HG02610 (cell line): ENCODE measurements around the gene GOLGA8J.
"Not testable (repeated sequence)": the region's sequence is repeated elsewhere in the genome, so short reads cannot be mapped to it uniquely, and the experiment has no call there.

ENCODE experiments used
- ATAC-seq: cut with Tn5 transposase; IDR thresholded peaks from one replicate; pipeline ENCODE4 v1.9.1; 2021; ENCODE audit warnings: mild to moderate bottlenecking, moderate library complexity; ENCODE audit not compliant: unreplicated experiment

GOLGA8J gene

GRCh38 chr15:30072630-30073029 is 10.1 kb upstream of the GOLGA8J start:
- no peak for ATAC-seq

- no peak for ATAC-seq
These were observed 8.8 kb upstream of the GOLGA8J start for GRCh38 chr15:30073915-30074314.

- not testable (repeated sequence) for ATAC-seq
These were observed 1.9 kb upstream of the GOLGA8J start for GRCh38 chr15:30080816-30081215.

GRCh38 chr15:30097827-30098226 is 15.1 kb downstream of the GOLGA8J start:
- not testable (repeated sequence) for ATAC-seq

GRCh38 chr15:30102890-30103289 is 20.1 kb downstream of the GOLGA8J start:
- ATAC-seq, result not testable (repeated sequence)

GRCh38 chr15:30103941-30104507 is 21.3 kb downstream of the GOLGA8J start:
- ATAC-seq, result not testable (repeated sequence)

- not testable (repeated sequence) for ATAC-seq
These were observed 27.8 kb downstream of the GOLGA8J start for GRCh38 chr15:30110591-30110990.

GRCh38 chr15:30130066-30130465 is 47.3 kb downstream of the GOLGA8J start:
- not testable (repeated sequence) for ATAC-seq

GRCh38 chr15:30134751-30135150 is 52.0 kb downstream of the GOLGA8J start, which contains the start of gene GOLGA8T:
GOLGA8T (plus strand) TSS chr15:30135051; CDS start chr15:30135149, 98 bp downstream.
- ATAC-seq, result not testable (repeated sequence)
